Measurements from ENCODE around the gene KIAA0319L. TPM values are rescaled to one million over a fixed set of nuclear protein-coding genes. Genes with fewer than 3 reads are reported as not detected.

KIAA0319L gene
- total and polyA plus RNA-seq, 2 donors (not counting 3 experiments of a cell fraction or from before 2014, with no cell fraction given), result 31.4 to 43.4 TPM

GRCh38 chr1:35564037-35564883 lies 7.1 kb upstream of the KIAA0319L start:
- no peak for TF ChIP-seq MAX (IDR thresholded peaks at IDR 0.05; ENCODE audit: insufficient read depth, insufficient read length)
- TF ChIP-seq POLR2A (IDR thresholded peaks at IDR 0.05; ENCODE audit: low read depth, low read length), result no peak
- TF ChIP-seq JUN (IDR thresholded peaks at IDR 0.05; ENCODE audit: borderline replicate concordance, insufficient read depth, insufficient read length, low read depth), result no peak
- peak; percentile 72 to 84 for TF ChIP-seq CTCF (IDR thresholded peaks at IDR 0.05; ENCODE audit: extremely low read depth in 1 of 2, insufficient read depth in 1 of 2, low read depth in 1 of 2, low read length in 2 of 2)
- no peak for TF ChIP-seq FOS (IDR thresholded peaks at IDR 0.05; ENCODE audit: borderline replicate concordance, insufficient read depth, low read length)
- no peak overlapping the region for H2AFZ ChIP-seq (ENCODE audit: low read depth, low read length)
- dilution Hi-C loops (cut with MboI; ENCODE audit: extremely low pct_ligation_motif_present, low sequenced_read_pairs), result no loop called here
- no peaks in the 10 kb centered on the region for H3K27me3 ChIP-seq (ENCODE audit: control insufficient read depth in 2 of 2, insufficient read depth in 2 of 2, low read length in 2 of 2)
- H3K36me3 ChIP-seq (ENCODE audit: control insufficient read depth in 2 of 2, extremely low read depth in 1 of 2, insufficient read depth in 2 of 2, low read length in 2 of 2), result peaks cover 0 to 4% of the 10 kb centered on the region in 2 experiments
- no peaks in the 10 kb centered on the region for H3K79me2 ChIP-seq (ENCODE audit: control insufficient read depth, insufficient read depth, low read length)
- no peaks in the 10 kb centered on the region for H3K9me3 ChIP-seq (replicated peaks; ENCODE audit: control insufficient read depth, insufficient read depth, low read length)
- H3K27ac ChIP-seq (ENCODE audit: insufficient read depth, low read depth, low read length), result no peak overlapping the region
- POLR2A ChIA-PET, result no interaction called here
- intact Hi-C loops (cut with micrococcal nuclease), result loop anchor here (1.0 to 5.0 kb wide), 2 partner anchors 113 to 712 kb away; no protein-coding TSS in a partner anchor
- FAIRE-seq, result peak; percentile 90
- H3K4me1 ChIP-seq (ENCODE audit: control insufficient read depth, extremely low read depth, insufficient read depth, low read length), result no peaks in the 10 kb centered on the region
- H3K9me1 ChIP-seq (replicated peaks; ENCODE audit: control insufficient read depth, extremely low read depth, insufficient read depth, low read length), result no peaks in the 10 kb centered on the region
- H4K20me1 ChIP-seq (replicated peaks; ENCODE audit: control insufficient read depth, extremely low read depth, insufficient read depth, low read length), result no peaks in the 10 kb centered on the region
- no TSS peak for BruUV-seq (replicated peaks)
- H3K9ac ChIP-seq (replicated peaks; ENCODE audit: extremely low read depth, insufficient read depth, low read length), result no peak overlapping the region
- CTCF ChIA-PET, result interaction anchor here (0.5 to 5.6 kb wide), 58 partner anchors 8 to 712 kb away, joined by 3 to 363 read pairs (median 4); partner anchors contain the start of genes CLSPN and TFAP2E
- H3K4me2 ChIP-seq (ENCODE audit: insufficient read depth, low read length), result no peak overlapping the region
- DNase-seq (ENCODE audit: low read depth, low spot score), result peak; percentile 70
- H3K4me3 ChIP-seq (replicated peaks in 1 of 3; ENCODE audit: insufficient read depth in 1 of 3, low read depth in 1 of 3, low read length in 3 of 3), result no peak overlapping the region
